ENCODE results near the gene BCL2A1.

DNA sequence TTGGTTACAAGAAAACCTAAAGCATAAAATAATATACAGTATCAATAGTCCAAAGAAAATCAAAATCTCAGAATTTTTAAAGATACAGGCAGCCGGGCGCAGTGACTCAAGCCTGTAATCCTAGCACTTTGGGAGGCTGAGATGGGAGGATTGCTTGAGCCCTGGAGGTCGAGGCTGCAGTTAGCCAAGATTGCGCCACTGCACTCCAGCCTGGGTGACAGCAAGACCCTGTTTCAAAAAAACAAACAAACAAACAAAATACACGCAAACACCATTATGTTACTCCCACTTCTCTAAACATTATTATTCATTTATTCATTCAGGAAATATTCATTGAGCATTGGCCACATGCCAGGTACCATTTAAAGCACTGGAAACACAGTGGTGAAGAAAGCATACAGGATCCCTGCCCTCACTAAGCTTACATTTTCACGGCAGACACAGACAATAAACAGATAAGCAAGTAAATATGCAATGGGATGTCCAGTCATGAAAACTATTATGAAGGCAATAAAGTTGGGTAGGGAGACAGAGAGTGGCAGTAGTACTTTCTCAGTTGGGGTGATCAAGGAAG, 6.7 kb downstream of the BCL2A1 start:
- TF ChIP-seq E2F4 (IDR thresholded peaks at IDR 0.05; ENCODE audit: low read depth, low read length) (no peak), CTCF (IDR thresholded peaks at IDR 0.05 in 2 of 3, conservative IDR thresholded peaks at IDR 0.05 in 1 of 3; ENCODE audit: control insufficient read depth in 2 of 3, extremely low read depth in 1 of 3, insufficient read depth in 1 of 3, low read depth in 3 of 3, low read length in 3 of 3) (no peak), POLR2A (IDR thresholded peaks at IDR 0.05; ENCODE audit: low read depth, low read length) (no peak), TARDBP (IDR thresholded peaks at IDR 0.05; ENCODE audit: borderline replicate concordance) (no peak), YY1 (IDR thresholded peaks at IDR 0.05; ENCODE audit: low read depth, low read length) (no peak), RBBP5 (conservative IDR thresholded peaks at IDR 0.05) (no peak), SMAD1 (IDR thresholded peaks at IDR 0.05; ENCODE audit: low read depth, partially characterized antibody) (peak; percentile 62), HDAC2 (IDR thresholded peaks at IDR 0.05) (no peak), ZSCAN29 (IDR thresholded peaks at IDR 0.05) (no peak), SPI1 (IDR thresholded peaks at IDR 0.05; ENCODE audit: borderline replicate concordance, insufficient read depth, low read depth, low read length) (no peak), TCF12 (IDR thresholded peaks at IDR 0.05; ENCODE audit: low read depth, low read length) (no peak)

All from GM12878 (cell line).